ENCODE measurements around the gene KCNMA1. TPM values are rescaled to one million over a fixed set of nuclear protein-coding genes. Genes with fewer than 3 reads are reported as not detected.
"Not testable (repeated sequence)": the region's sequence is repeated elsewhere in the genome, so short reads cannot be mapped to it uniquely, and the experiment has no call there.

Gene KCNMA1
- total RNA-seq, 3 donors from 2014 or later = 0.10 to 0.60 (median 0.18) TPM

DNA sequence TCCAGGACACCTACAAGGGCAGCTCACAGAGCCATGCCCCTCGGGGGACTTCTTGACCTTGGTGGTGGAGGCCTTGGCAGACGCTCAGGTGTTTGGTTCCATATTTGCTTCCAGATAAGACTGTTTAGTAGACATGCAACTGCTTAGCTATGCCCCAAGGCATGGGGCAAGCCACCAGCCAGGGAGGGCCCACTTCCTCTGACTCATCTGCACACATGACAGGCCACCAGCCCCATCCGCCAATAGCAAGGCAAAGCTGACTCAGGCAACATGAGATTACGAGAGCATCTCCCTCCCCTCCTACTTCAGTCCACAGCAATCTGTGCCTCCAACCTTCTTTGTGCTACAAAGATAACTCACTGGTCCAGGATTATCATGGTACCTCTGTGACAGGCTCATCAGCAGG lies 54.9 kb downstream of the KCNMA1 start:
- H3K36me3 Mint-ChIP-seq (ENCODE audit: insufficient read depth) = no peaks in the 10 kb centered on the region
- no peaks in the 10 kb centered on the region for H3K27me3 Mint-ChIP-seq (ENCODE audit: low read depth)
- ATAC-seq = no peak
- no peaks in the 10 kb centered on the region for H3K9me3 Mint-ChIP-seq
- no peak for DNase-seq
- H3K4me1 Mint-ChIP-seq (ENCODE audit: low read depth) = no peaks in the 10 kb centered on the region
- no peak overlapping the region for H3K4me3 Mint-ChIP-seq

- Mint-ChIP-seq H3K36me3 (ENCODE audit: insufficient read depth) (no peaks in the 10 kb centered on the region), H3K9me3 (no peaks in the 10 kb centered on the region), H3K4me1 (ENCODE audit: low read depth) (no peaks in the 10 kb centered on the region), H3K4me3 (no peak overlapping the region), H3K27me3 (ENCODE audit: low read depth) (no peaks in the 10 kb centered on the region)
- DNase-seq (no peak), ATAC-seq (no peak)
Measured at GRCh38 chr10:77581738-77582137, 55.9 kb downstream of the KCNMA1 start.

DNA sequence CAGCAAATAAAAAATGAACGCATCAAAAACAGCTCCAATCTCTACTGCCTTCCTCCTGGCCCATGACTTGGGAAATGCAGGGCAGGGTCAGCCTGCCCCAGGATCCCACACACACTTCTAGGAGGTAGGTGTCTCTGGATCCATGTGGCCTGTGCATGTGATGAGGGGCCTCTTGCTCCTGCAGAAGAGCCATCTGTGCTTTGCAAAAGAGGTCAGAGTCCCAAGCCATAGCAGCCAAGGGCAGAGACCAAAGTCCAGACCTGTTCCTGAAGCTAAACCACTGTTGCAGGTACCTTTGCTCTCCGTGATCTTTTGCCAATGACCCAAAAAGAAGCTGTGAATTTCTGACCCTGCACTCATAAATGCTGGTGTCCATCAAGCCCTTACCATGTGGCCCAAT lies 57.1 kb downstream of the KCNMA1 start:
- no peak for DNase-seq
- Mint-ChIP-seq H3K4me1 (ENCODE audit: low read depth) (no peaks in the 10 kb centered on the region), H3K36me3 (ENCODE audit: insufficient read depth) (no peaks in the 10 kb centered on the region), H3K9me3 (no peaks in the 10 kb centered on the region), H3K27me3 (ENCODE audit: low read depth) (no peaks in the 10 kb centered on the region), H3K4me3 (no peak overlapping the region)
- no peak for ATAC-seq

DNA sequence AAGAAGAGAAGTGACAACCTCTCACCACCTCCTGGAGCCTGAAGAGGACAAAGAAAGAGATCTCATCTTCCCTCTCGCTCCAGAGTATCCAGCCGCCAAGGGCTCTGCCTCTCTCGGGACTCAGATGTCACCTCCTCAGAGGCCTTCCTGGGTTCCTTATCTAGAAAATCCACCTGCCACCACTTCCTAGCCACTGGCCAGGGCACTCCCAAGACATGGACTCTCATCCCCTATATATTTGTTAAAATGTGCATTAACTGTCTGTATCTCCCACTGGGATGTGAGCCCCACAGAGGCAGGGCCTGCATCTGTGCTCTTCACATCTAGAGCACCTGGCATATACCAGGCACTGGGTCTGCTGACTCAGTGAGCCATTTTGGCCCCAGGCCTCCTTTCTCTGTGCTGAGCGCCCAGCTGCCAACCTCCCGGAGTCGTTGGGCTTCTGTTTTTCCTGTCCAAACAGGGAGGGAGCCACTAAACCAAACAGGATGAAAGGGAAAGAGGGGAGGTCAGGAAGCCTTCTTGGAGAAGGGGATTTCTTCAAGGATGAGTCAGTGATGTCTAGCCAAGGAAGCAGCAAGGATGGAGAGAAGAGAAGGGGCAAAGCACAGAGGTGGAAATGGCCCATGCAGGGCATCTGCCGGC lies 58.9 kb downstream of the KCNMA1 start:
- DNase-seq = no peak
- Mint-ChIP-seq H3K4me1 (ENCODE audit: low read depth) (no peaks in the 10 kb centered on the region), H3K4me3 (no peak overlapping the region), H3K27me3 (ENCODE audit: low read depth) (no peaks in the 10 kb centered on the region), H3K36me3 (ENCODE audit: insufficient read depth) (no peaks in the 10 kb centered on the region), H3K9me3 (no peaks in the 10 kb centered on the region)
- no peak for ATAC-seq

- Mint-ChIP-seq H3K4me1 (ENCODE audit: low read depth) (no peaks in the 10 kb centered on the region), H3K36me3 (ENCODE audit: insufficient read depth) (no peaks in the 10 kb centered on the region), H3K27me3 (ENCODE audit: low read depth) (no peaks in the 10 kb centered on the region), H3K4me3 (no peak overlapping the region), H3K9me3 (no peaks in the 10 kb centered on the region)
- no peak for ATAC-seq
- no peak for DNase-seq
Measured at GRCh38 chr10:77577666-77578229, 59.9 kb downstream of the KCNMA1 start.

GRCh38 chr10:77576444-77577032 lies 61.1 kb downstream of the KCNMA1 start:
- H3K27me3 Mint-ChIP-seq (ENCODE audit: low read depth) = no peaks in the 10 kb centered on the region
- H3K36me3 Mint-ChIP-seq (ENCODE audit: insufficient read depth) = no peaks in the 10 kb centered on the region
- DNase-seq (no peak), ATAC-seq (no peak)
- no peaks in the 10 kb centered on the region for H3K9me3 Mint-ChIP-seq
- H3K4me1 Mint-ChIP-seq (ENCODE audit: low read depth) = no peaks in the 10 kb centered on the region
- H3K4me3 Mint-ChIP-seq = no peak overlapping the region

GRCh38 chr10:77576007-77576367 lies 61.6 kb downstream of the KCNMA1 start:
- no peaks in the 10 kb centered on the region for H3K9me3 Mint-ChIP-seq
- no peaks in the 10 kb centered on the region for H3K36me3 Mint-ChIP-seq (ENCODE audit: insufficient read depth)
- no peaks in the 10 kb centered on the region for H3K4me1 Mint-ChIP-seq (ENCODE audit: low read depth)
- no peaks in the 10 kb centered on the region for H3K27me3 Mint-ChIP-seq (ENCODE audit: low read depth)
- ATAC-seq (no peak), DNase-seq (no peak)
- H3K4me3 Mint-ChIP-seq = no peak overlapping the region

DNA sequence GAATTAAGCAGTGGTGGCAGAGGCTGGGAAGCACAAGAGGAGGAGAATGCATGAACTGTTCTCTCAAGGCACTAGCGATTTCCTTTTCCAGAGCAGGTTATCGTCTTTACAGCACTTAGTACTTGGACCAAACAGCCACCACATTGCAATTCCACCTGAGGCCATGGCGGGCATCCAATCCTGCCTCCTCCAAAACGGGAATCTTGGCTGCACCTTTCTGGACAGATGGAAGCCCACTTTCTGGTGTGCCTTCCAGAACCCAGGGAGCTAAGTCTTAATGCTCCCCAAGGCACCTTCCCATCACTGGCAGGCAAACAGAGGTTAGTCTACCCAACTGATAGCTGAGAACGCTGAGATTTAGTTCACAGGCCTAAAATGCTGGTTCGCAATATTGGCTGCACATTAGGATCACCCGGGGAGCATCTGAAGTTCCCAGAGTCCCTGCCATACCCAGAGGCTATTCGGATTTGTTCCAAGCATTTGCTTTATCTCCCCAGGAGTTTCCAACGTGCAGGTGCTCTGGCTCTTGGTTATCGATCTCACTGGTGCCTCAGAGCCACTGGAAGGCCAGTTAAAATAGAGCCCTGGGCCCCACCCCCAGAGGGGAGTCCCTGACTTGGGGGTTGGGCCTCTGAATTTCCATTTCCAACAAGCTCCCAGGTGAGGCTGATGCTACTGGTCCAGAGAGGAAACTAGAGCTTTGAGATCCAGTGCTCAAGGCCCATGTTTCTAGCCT lies 62.2 kb downstream of the KCNMA1 start:
- Mint-ChIP-seq H3K36me3 (ENCODE audit: insufficient read depth) (no peaks in the 10 kb centered on the region), H3K4me1 (ENCODE audit: low read depth) (no peaks in the 10 kb centered on the region), H3K4me3 (no peak overlapping the region), H3K9me3 (no peaks in the 10 kb centered on the region), H3K27me3 (ENCODE audit: low read depth) (no peaks in the 10 kb centered on the region)
- DNase-seq (no peak), ATAC-seq (no peak)

- Mint-ChIP-seq H3K27me3 (ENCODE audit: low read depth) (no peaks in the 10 kb centered on the region), H3K4me3 (no peak overlapping the region), H3K36me3 (ENCODE audit: insufficient read depth) (no peaks in the 10 kb centered on the region), H3K4me1 (ENCODE audit: low read depth) (no peaks in the 10 kb centered on the region), H3K9me3 (no peaks in the 10 kb centered on the region)
- DNase-seq (no peak), ATAC-seq (no peak)
Measured at GRCh38 chr10:77574438-77574837, 63.2 kb downstream of the KCNMA1 start.

GRCh38 chr10:77572520-77572919 lies 65.1 kb downstream of the KCNMA1 start:
- H3K4me1 Mint-ChIP-seq (ENCODE audit: low read depth); DNase-seq; ATAC-seq; H3K27me3 Mint-ChIP-seq (ENCODE audit: low read depth); H3K36me3 Mint-ChIP-seq (ENCODE audit: insufficient read depth); H3K9me3 Mint-ChIP-seq; H3K4me3 Mint-ChIP-seq: not testable (repeated sequence)

DNA sequence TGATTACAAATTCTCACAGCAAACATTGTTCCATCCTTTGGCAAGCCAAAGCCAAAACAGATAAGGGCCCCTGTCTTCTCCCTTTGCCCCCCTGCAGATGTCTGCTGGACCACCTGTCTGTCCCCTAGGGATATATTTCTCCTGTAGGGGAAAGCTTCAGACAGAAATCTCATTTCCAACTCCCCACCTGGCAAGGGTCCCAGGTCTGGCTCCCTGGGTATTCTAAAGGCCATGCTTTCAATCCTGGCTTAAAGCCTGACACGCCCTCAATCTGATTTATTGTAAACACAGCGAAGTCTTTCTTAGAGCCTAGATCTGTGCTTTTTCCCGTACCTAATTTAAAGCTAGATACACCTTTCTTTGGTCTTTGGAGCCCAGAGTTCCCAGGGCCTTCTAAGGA lies 66.1 kb downstream of the KCNMA1 start:
- H3K4me1 Mint-ChIP-seq (ENCODE audit: low read depth) = no peaks in the 10 kb centered on the region
- no peaks in the 10 kb centered on the region for H3K36me3 Mint-ChIP-seq (ENCODE audit: insufficient read depth)
- H3K27me3 Mint-ChIP-seq (ENCODE audit: low read depth) = peaks cover 2% of the 10 kb centered on the region
- no peaks in the 10 kb centered on the region for H3K9me3 Mint-ChIP-seq
- H3K4me3 Mint-ChIP-seq = no peak overlapping the region
- DNase-seq (no peak), ATAC-seq (no peak)

- Mint-ChIP-seq H3K4me3 (no peak overlapping the region), H3K36me3 (ENCODE audit: insufficient read depth) (no peaks in the 10 kb centered on the region), H3K27me3 (ENCODE audit: low read depth) (peaks cover 23% of the 10 kb centered on the region), H3K4me1 (ENCODE audit: low read depth) (no peaks in the 10 kb centered on the region), H3K9me3 (no peaks in the 10 kb centered on the region)
- ATAC-seq (no peak), DNase-seq (no peak)
Measured at GRCh38 chr10:77566914-77567566, 70.6 kb downstream of the KCNMA1 start.

GRCh38 chr10:77566236-77566635 lies 71.4 kb downstream of the KCNMA1 start:
- no peaks in the 10 kb centered on the region for H3K36me3 Mint-ChIP-seq (ENCODE audit: insufficient read depth)
- no peak for DNase-seq
- no peak overlapping the region for H3K4me3 Mint-ChIP-seq
- ATAC-seq = no peak
- H3K4me1 Mint-ChIP-seq (ENCODE audit: low read depth) = no peaks in the 10 kb centered on the region
- no peaks in the 10 kb centered on the region for H3K9me3 Mint-ChIP-seq
- peaks cover 26% of the 10 kb centered on the region for H3K27me3 Mint-ChIP-seq (ENCODE audit: low read depth)

DNA sequence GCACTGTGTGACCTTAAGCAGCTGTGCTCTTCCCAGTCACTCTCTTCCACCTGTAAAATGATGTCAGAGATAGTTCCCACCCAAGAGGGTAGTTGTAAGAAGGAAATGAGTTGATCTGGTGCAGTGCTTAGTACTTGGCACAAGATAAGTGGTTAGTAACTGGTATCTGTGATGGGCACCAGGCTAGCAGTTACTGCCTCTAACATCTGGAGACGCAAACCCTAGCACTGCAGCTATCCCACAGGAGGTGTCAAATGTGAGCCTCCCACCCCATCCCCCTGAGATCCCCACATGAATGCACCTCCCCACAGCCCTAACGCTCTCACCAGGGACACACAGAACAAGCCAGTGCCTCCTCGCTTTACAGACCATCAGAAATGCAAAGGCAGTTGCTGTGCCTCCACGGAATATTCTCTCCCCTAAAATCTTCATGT lies 72.0 kb downstream of the KCNMA1 start:
- ATAC-seq = no peak
- Mint-ChIP-seq H3K27me3 (ENCODE audit: low read depth) (peaks cover 26% of the 10 kb centered on the region), H3K4me1 (ENCODE audit: low read depth) (no peaks in the 10 kb centered on the region), H3K9me3 (no peaks in the 10 kb centered on the region), H3K36me3 (ENCODE audit: insufficient read depth) (no peaks in the 10 kb centered on the region), H3K4me3 (no peak overlapping the region)
- no peak for DNase-seq
